IPS-15b (cell line): ENCODE data around the gene SMIM7.
"Not testable (repeated sequence)": the region's sequence is repeated elsewhere in the genome, so short reads cannot be mapped to it uniquely, and the experiment has no call there.

Experiments used
- H3K27me3 ChIP-seq: one replicate; pipeline ENCODE4 v1.6.1; 2013; ENCODE audit warnings: low read length; ENCODE audit not compliant: control insufficient read depth, insufficient read depth
- H3K36me3 ChIP-seq: one replicate; pipeline ENCODE4 v1.6.1; 2013; ENCODE audit warnings: low read length; ENCODE audit not compliant: control insufficient read depth, insufficient read depth
- H3K4me1 ChIP-seq: one replicate; pipeline ENCODE4 v1.6.1; 2013; ENCODE audit warnings: mild to moderate bottlenecking, low read length; ENCODE audit not compliant: control insufficient read depth, insufficient read depth
- H3K4me3 ChIP-seq: one replicate; pipeline ENCODE4 v1.5.1; 2013; ENCODE audit warnings: low read depth, low read length
- H3K9ac ChIP-seq: one replicate; pipeline ENCODE4 v1.6.1; 2013; ENCODE audit warnings: low read depth, mild to moderate bottlenecking, low read length
- H3K9me3 ChIP-seq: one replicate; pipeline ENCODE4 v1.6.1; 2013; ENCODE audit warnings: mild to moderate bottlenecking, low read length; ENCODE audit not compliant: control insufficient read depth, insufficient read depth

Gene SMIM7

DNA sequence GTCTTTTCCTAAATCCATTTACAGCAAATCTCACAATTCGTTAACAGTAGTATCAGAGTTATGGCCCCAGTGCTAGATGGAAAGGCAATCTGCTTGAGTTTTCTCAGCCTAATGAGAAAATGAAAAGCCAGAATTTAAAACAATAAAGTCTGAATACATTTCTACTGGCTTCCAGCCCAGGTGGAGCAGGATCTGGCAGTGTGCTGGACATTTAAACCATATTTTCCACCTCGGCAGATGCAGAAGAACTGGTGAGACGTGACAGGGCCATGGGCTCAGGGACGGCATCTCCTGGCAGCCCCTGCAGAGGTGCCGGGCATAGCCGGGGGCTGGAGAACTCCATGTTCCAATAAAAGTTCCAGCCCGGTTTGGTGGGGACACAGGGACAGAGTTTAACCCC, 7.1 kb downstream of the SMIM7 start:
- Histone ChIP-seq H3K36me3 (peaks cover 42% of the 10 kb centered on the region), H3K27me3 (no peaks in the 10 kb centered on the region), H3K9ac (no peak overlapping the region), H3K9me3 (no peaks in the 10 kb centered on the region), H3K4me1 (no peaks in the 10 kb centered on the region), H3K4me3 (no peak overlapping the region)

DNA sequence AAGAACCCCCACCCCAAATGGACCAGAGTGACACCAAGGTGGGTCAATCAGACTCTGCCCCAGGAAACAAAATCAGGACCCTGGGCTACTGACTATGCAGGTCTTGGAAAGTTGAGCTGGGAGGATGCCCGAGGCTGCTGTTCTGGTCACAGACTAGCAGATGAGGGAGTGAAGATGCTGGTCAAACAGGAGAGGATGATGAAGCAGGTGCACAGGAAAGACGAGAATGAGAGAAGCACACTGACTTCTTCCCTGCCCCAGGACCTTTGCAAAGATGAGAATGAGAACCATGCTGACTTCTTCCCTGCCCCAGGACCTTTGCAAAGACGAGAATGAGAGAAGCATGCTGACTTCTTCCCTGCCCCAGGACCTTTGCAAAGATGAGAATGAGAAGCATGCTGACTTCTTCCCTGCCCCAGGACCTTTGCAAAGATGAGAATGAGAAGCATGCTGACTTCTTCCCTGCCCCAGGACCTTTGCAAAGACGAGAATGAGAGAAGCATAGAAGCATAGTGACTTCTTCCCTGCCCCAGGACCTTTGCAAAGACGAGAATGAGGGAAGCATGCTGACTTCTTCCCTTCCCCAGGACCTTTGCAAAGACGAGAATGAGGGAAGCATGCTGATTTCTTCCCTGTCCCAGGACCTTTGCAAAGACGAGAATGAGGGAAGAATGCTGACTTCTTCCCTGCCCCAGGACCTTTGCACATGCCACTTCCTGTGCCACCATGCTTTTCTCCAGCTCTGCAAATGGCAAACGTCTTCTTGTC, 8.3 kb downstream of the SMIM7 start:
- H3K27me3 ChIP-seq, H3K4me3 ChIP-seq, H3K4me1 ChIP-seq, H3K9ac ChIP-seq, H3K9me3 ChIP-seq: not testable (repeated sequence)
- H3K36me3 ChIP-seq, result peaks cover 33% of the 10 kb centered on the region

DNA sequence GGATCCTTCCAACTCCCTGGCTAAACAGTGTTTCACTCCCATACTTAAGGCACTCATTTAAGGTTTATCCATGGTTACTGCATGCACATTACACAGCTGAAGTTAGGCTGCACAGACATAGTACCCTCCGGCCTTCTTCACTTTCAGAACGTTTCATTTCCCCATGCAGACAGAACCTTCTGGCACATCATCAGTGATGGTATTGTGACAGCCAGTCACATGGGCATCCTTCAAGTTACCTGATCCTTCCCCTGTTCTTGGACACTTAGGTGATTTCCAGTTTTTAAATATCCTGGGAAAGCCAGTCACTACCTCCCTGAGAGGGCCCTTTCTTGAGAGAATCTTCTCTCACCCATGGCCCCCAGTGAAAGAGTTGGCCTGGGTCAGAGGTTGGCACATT, 9.1 kb downstream of the SMIM7 start:
- Histone ChIP-seq H3K36me3 (peaks cover 31% of the 10 kb centered on the region), H3K9ac (no peak overlapping the region), H3K4me3 (no peak overlapping the region)

DNA sequence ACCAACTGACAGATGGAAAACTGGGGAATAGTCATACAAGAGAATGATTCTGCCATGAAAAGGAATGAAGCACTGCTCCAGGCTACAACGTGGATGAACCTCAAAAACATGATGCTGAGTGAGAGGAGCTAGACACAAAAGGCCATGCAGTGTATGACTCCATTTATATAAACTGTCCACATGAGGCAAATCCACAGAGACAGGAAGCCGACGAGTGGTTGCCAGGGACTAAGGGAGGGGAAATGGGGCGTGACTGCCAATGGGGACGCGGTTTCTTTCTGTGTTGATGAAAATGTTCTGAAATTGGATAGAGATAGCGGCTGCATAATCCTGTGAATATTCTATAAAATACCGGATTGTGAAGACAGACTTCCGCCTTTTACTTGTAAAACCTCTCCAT, 10.2 kb downstream of the SMIM7 start:
- Histone ChIP-seq H3K9me3 (no peaks in the 10 kb centered on the region), H3K36me3 (peaks cover 30% of the 10 kb centered on the region), H3K27me3 (no peaks in the 10 kb centered on the region), H3K9ac (no peak overlapping the region), H3K4me1 (no peaks in the 10 kb centered on the region), H3K4me3 (no peak overlapping the region)

More for the DNA sequence above, 9.1 kb downstream of the SMIM7 start:
- H3K27me3 ChIP-seq, result no peaks in the 10 kb centered on the region
- H3K9me3 ChIP-seq, result no peaks in the 10 kb centered on the region
- no peaks in the 10 kb centered on the region for H3K4me1 ChIP-seq

DNA sequence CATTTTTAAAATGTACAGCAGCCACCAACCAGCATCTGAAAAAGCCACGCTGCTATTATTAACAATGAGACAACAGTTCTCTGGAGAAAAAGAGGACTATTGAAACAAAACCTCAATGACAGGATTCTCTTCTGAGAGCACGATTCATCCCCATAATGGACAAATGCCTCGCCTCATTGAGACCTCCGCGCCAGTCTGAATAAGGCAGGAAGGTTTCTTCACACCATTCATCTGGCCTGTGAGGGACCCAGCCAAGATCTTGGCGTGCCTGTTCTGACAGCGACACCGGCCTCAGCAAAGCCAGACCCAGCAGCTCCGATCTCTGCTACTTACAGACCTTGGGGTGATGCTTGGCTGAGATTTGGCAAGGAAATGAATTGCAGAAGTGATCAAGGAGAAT, 14.8 kb downstream of the SMIM7 start:
- H3K27me3 ChIP-seq, result no peaks in the 10 kb centered on the region
- no peak overlapping the region for H3K9ac ChIP-seq
- no peaks in the 10 kb centered on the region for H3K4me1 ChIP-seq
- no peaks in the 10 kb centered on the region for H3K9me3 ChIP-seq
- peaks cover 28% of the 10 kb centered on the region for H3K36me3 ChIP-seq
- H3K4me3 ChIP-seq, result no peak overlapping the region

DNA sequence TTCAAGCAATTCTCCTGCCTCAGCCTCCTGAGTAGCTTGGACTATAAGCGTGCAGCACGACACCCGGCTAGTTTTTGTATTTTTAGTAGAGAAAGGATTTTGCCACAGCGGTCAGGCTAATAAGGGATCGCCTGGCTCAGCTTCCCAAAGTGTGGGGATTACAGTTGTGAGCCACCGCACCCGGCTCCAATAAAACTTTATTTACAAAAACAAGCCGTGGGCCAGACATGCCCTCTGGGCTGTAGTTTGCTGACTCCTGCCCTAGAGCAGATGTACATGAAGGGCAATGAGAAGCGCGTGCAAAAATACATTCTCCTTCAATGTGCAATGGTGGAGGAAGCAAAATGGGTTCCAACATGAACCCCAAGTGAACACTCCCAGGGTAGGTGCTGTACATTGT, 18.2 kb downstream of the SMIM7 start:
- peaks cover 24% of the 10 kb centered on the region for H3K36me3 ChIP-seq
- H3K9ac ChIP-seq, result no peak overlapping the region
- H3K4me1 ChIP-seq, result peaks cover 2% of the 10 kb centered on the region
- no peaks in the 10 kb centered on the region for H3K27me3 ChIP-seq
- no peak overlapping the region for H3K4me3 ChIP-seq
- no peaks in the 10 kb centered on the region for H3K9me3 ChIP-seq

DNA sequence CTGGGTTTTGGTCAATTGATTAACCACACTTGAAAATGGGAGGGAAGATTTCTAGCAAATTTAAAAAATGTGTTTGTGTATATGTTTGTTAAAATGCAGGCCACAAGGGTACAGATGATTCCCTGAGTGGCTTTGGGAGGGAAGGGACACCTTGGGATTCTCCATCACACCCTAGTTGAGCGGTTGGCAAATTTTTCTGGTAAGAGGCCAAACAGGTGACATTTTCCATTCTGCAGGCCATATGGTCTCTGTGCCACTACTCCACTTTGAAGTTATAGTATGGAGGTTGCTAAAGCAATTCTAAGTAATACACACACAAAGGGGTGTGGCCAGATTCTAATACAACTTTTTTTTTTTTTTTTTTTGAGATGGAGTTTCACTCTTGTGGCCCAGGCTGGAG, 19.0 kb downstream of the SMIM7 start:
- H3K4me3 ChIP-seq, result no peak overlapping the region
- H3K9me3 ChIP-seq, result no peaks in the 10 kb centered on the region
- no peak overlapping the region for H3K9ac ChIP-seq
- peaks cover 2% of the 10 kb centered on the region for H3K4me1 ChIP-seq
- peaks cover 20% of the 10 kb centered on the region for H3K36me3 ChIP-seq
- H3K27me3 ChIP-seq, result no peaks in the 10 kb centered on the region

DNA sequence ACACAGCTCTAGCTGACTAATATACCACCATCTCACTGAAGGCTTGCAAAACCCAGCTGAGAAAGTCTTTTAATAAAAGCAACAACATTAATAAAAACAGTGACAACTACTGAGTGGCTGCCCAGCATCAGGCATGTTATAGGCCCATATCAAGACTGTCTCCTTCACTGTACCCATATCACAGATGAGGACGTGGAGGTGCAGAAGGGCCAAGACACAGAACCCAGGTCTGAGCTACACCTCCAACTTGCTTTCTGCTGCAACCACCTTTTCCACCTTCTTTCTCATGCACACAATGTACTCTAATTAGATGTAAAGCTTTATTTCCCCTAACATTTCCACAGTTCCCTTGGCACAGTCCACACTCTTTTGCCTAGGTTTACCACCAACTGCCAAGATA, 21.3 kb downstream of the SMIM7 start:
- peaks cover 2% of the 10 kb centered on the region for H3K4me1 ChIP-seq
- H3K4me3 ChIP-seq, result no peak overlapping the region
- no peak overlapping the region for H3K9ac ChIP-seq
- no peaks in the 10 kb centered on the region for H3K27me3 ChIP-seq
- no peaks in the 10 kb centered on the region for H3K9me3 ChIP-seq
- peaks cover 8% of the 10 kb centered on the region for H3K36me3 ChIP-seq

DNA sequence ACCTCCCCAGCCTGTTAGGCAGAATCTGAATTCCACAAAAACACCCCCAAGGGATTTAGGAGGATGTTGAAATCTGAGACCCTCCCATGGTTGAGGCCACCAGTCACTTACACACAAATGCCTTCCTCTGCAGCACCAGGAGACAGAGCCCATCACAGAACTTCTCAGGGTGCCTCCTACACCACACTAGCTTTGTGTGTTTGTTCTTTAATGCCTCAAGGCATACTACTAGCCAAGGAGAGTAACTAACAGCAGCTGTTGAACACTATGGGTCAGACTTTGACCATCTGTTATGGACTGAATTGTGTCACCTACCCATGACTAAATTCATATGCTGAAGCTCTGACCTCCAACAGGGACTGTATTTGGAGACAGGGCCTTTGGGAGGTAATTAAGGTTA, 22.4 kb downstream of the SMIM7 start:
- Histone ChIP-seq H3K4me3 (no peak overlapping the region), H3K9ac (no peak overlapping the region), H3K36me3 (peaks cover 4% of the 10 kb centered on the region), H3K9me3 (no peaks in the 10 kb centered on the region), H3K4me1 (peaks cover 2% of the 10 kb centered on the region), H3K27me3 (no peaks in the 10 kb centered on the region)

DNA sequence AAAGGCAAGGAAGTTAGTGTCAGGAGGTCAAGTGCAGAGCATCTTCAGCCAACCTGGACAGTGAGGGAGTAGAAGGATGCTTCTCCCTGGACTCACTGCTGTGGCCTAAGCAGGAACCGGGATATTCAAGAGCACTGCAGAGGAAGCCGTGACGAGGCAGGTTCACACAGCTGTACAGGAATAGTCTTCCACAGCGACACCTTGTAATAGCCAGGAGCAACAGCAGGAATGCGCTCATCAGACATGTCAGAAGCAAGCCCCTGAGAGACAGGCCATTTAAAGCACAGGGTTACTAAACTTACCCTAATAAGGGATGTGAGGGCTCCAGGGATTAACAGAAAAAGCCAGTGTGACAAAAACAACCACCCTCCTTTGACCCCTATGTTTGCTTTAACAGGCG, 28.5 kb downstream of the SMIM7 start:
- H3K9me3 ChIP-seq, result no peaks in the 10 kb centered on the region
- no peaks in the 10 kb centered on the region for H3K36me3 ChIP-seq
- H3K4me3 ChIP-seq, result no peak overlapping the region
- H3K9ac ChIP-seq, result no peak overlapping the region
- peaks cover 4% of the 10 kb centered on the region for H3K4me1 ChIP-seq
- H3K27me3 ChIP-seq, result no peaks in the 10 kb centered on the region

DNA sequence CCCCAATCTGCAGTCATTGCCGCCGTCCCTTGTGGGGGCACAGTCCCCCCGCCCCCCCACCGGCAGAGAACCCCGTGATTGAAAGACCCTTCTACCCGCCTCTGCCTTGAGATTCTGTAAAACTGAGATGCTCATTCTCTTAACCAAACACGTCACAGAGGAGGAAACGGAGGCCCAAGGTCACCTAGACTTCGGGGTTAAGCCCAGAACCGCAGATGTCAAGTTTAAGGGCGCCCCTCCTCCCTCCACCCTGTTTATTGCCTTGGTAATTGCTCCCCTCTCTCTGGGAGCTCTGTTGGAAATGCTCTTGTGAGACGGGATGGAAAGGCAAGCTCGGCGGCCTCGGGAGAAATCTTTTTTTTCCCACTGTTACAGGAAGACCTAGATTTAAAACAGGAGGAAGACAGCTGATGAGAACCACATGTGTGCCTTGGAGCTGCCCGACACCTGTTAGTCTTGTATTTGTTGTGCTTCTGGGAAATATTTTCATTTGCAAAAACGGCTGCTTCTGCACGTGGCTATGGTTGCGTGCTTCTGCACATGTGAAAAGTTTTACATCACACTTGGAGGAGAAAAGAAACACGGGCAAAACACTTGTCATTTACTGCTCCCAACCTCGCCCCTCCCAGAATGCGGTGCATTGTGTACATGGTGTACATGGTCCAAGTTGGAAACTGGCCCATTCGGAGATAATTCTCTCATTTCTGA, 30.8 kb downstream of the SMIM7 start:
- Histone ChIP-seq H3K4me1 (peaks cover 22% of the 10 kb centered on the region), H3K27me3 (no peaks in the 10 kb centered on the region), H3K9me3 (no peaks in the 10 kb centered on the region), H3K4me3 (peak overlapping the region; percentile 87), H3K9ac (peak overlapping the region; percentile 94), H3K36me3 (no peaks in the 10 kb centered on the region)
